GM21423 (cell line): ENCODE data around the gene PPP1R12B.
"Not testable (repeated sequence)": the region's sequence is repeated elsewhere in the genome, so short reads cannot be mapped to it uniquely, and the experiment has no call there.

Experiments
- ATAC-seq: cut with Tn5 transposase; IDR thresholded peaks from one replicate; pipeline ENCODE4 v1.9.1; 2021; ENCODE audit warnings: mild to moderate bottlenecking, moderate library complexity; ENCODE audit not compliant: unreplicated experiment

The PPP1R12B gene

GRCh38 chr1:202520857-202521216 lies 172.3 kb downstream of the PPP1R12B start:
- not testable (repeated sequence) for ATAC-seq

- not testable (repeated sequence) for ATAC-seq
These were observed 173.0 kb downstream of the PPP1R12B start for GRCh38 chr1:202521484-202521883.

GRCh38 chr1:202521886-202522285 lies 173.4 kb downstream of the PPP1R12B start:
- ATAC-seq: no peak

GRCh38 chr1:202526056-202526455 lies 177.6 kb downstream of the PPP1R12B start:
- not testable (repeated sequence) for ATAC-seq

GRCh38 chr1:202528096-202528722 lies 179.7 kb downstream of the PPP1R12B start:
- not testable (repeated sequence) for ATAC-seq

- ATAC-seq: not testable (repeated sequence)
These were observed 182.2 kb downstream of the PPP1R12B start for GRCh38 chr1:202530686-202531085.

GRCh38 chr1:202531472-202531811 lies 182.9 kb downstream of the PPP1R12B start:
- no peak for ATAC-seq

- not testable (repeated sequence) for ATAC-seq
These were observed 183.5 kb downstream of the PPP1R12B start for GRCh38 chr1:202531812-202532616.

- ATAC-seq: not testable (repeated sequence)
These were observed 190.7 kb downstream of the PPP1R12B start for GRCh38 chr1:202539166-202539574.

- not testable (repeated sequence) for ATAC-seq
These were observed 191.1 kb downstream of the PPP1R12B start for GRCh38 chr1:202539583-202539982.

GRCh38 chr1:202540014-202540413 lies 191.5 kb downstream of the PPP1R12B start:
- no peak for ATAC-seq

GRCh38 chr1:202540448-202540847 lies 191.9 kb downstream of the PPP1R12B start:
- no peak for ATAC-seq

- ATAC-seq: not testable (repeated sequence)
These were observed 192.4 kb downstream of the PPP1R12B start for GRCh38 chr1:202540858-202541257.

GRCh38 chr1:202542415-202542814 lies 193.9 kb downstream of the PPP1R12B start:
- ATAC-seq: not testable (repeated sequence)

GRCh38 chr1:202543537-202543936 lies 195.0 kb downstream of the PPP1R12B start:
- ATAC-seq: not testable (repeated sequence)

- ATAC-seq: not testable (repeated sequence)
These were observed 196.4 kb downstream of the PPP1R12B start for GRCh38 chr1:202544766-202545449.

GRCh38 chr1:202545647-202546303 lies 197.3 kb downstream of the PPP1R12B start:
- ATAC-seq: not testable (repeated sequence)

- ATAC-seq: not testable (repeated sequence)
These were observed 197.9 kb downstream of the PPP1R12B start for GRCh38 chr1:202546377-202546776.

- ATAC-seq: peak; percentile 77
These were observed 198.3 kb downstream of the PPP1R12B start for GRCh38 chr1:202546796-202547195.

GRCh38 chr1:202547215-202547614 lies 198.7 kb downstream of the PPP1R12B start:
- no peak for ATAC-seq

GRCh38 chr1:202550088-202550487 lies 201.6 kb downstream of the PPP1R12B start:
- not testable (repeated sequence) for ATAC-seq
